Right ventricle myocardium superior (tissue), 1 donor: ENCODE measurements around the gene SLC25A5. TPM values are rescaled to one million over a fixed set of nuclear protein-coding genes. Genes with fewer than 3 reads are reported as not detected.
"Not testable (repeated sequence)": the region's sequence is repeated elsewhere in the genome, so short reads cannot be mapped to it uniquely, and the experiment has no call there.

Source experiments
- ATAC-seq: fragments of 200-7000 bp; cut with Tn5 transposase; one replicate; pipeline ENCODE4 v1.9.1; 2020; ENCODE audit warnings: mild to moderate bottlenecking; ENCODE audit not compliant: poor library complexity
- DNase-seq: peaks from one replicate; pipeline ENCODE4 v3.0.0-alpha.2; 2020
- intact Hi-C: fragments of 100-400 bp; cut with DNase I; formaldehyde crosslinking; loops from one replicate; pipeline ENCODE4 v1.11.2; 2022
- total RNA-seq: library from RNA; stranded (reverse); fragmentation: NEBNext Ultra II Directional; extraction: Animal tissue kit (Norgen Biotek cat#: 25700); gene quantifications from one replicate; pipeline ENCODE4 v1.2.1, GENCODE V29; 2021
- donor health status: DM: no; HTN: yes; CAD: no; lungs with severe emphysema.

Gene SLC25A5
- total RNA-seq, 1 donor from 2014 or later = 143 TPM

GRCh38 chrX:119500061-119500800, 32.0 kb downstream of the SLC25A5 start:
- ATAC-seq (no peak), DNase-seq (no peak)
- intact Hi-C loops = no loop called here

DNA sequence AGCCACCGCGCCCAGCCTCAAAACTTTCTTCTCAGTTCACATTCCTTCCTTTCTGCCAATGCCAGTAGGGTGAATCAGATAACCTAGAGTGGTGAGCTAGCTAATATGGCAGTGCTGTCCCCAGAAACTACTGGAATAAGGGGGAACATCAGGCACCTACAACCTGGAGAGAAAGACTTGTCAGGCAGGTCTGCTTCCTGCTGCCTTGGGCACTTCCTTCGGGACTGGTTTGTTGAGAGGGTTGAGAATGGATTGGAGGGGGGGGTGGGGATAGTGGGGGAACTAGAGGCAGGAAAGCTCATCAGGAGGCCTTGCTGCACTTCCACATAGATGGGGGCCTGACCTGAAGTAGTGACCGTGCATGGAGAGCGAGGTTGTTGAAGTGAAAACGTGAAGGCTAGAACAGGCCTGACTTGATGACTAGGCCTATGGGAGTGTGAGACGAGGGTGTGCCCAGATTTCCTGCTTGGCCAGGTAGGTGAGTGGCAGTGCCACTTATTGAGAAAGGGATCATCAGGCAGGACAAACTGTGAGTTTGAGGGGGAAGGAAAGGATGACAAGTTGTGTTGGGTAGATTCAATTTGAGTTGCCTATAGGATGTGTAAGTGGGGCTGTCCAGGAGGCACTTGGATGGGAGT, 33.4 kb downstream of the SLC25A5 start:
- ATAC-seq (no peak), DNase-seq (no peak)
- intact Hi-C loops = no loop called here

DNA sequence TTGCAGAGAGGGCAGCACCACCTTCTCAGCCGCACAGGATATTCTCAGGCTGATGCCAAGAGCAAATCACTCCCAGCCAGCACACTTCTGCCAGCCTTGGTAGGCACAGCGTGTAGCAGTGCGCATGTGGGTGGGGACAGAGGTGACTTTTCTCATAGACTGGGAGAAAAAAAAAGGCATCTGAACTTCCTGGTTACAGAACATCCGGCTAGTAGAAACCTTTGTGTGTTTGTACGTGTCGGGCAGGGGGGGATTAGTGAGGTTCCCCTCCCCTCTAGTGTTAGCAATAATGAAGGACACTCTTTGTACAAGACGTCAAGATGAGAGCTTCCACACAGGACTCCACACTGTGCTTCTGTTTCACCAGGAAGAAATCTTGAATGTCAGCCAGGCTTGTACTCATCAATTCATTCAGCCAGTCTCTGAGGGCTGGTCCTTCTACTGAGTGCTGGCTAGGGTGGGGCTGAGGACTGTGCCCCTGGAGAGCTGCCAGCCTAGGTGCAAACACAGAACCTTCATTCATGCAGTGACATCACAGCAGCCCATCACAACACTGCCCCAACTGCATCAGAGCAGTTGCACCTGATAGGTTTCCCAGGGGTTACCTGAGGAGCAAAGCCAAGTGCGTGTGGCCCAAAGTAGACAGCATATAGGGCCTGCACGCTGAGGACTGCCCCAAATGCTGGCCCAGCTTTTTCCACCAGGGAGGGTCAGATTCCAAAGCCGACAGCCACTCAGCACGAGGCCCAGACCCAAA, 34.7 kb downstream of the SLC25A5 start:
- intact Hi-C loops = no loop called here
- DNase-seq (no peak), ATAC-seq (no peak)

GRCh38 chrX:119503484-119503861, 35.2 kb downstream of the SLC25A5 start:
- intact Hi-C loops = no loop called here
- DNase-seq = no peak
- no peak for ATAC-seq

DNA sequence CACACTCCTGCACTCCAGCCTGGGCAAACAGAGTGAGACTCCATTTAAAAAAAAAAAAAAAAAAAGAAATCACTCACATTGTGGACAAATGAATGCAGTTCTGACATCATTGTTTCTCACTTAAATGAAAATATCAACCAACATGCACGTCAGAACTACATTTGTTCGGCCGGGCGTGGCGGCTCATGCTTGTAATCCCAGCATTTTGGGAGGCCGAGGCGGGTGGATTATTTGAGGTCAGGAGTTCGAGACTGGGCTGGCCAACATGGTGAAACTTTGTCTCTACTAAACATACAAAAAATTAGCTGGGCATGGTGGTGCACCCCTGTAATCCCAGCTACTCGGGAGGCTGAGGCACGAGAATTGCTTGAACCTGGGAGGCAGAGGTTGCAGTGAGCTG, 36.9 kb downstream of the SLC25A5 start:
- intact Hi-C loops, ATAC-seq: not testable (repeated sequence)

DNA sequence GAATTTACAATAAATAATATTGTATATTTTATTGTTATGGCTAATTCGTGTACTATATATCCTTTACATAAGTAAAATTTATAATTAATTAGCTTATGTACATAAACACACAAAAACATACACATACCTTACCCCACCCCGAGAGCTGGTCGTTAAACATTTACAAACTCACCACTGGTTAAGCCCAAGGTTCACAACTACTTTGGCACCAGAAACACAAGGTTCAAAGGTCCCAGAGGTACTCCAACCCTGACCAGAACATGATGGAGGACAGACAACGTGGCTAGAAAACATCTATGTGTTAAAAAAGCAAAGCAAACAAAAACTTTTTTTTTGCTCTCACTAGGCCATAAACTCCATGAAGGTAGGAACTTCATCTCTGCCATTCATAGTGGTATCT, 37.7 kb downstream of the SLC25A5 start:
- ATAC-seq (no peak), DNase-seq (no peak)
- intact Hi-C loops = no loop called here

More for the DNA sequence above, 36.9 kb downstream of the SLC25A5 start:
- DNase-seq = not testable (repeated sequence)

DNA sequence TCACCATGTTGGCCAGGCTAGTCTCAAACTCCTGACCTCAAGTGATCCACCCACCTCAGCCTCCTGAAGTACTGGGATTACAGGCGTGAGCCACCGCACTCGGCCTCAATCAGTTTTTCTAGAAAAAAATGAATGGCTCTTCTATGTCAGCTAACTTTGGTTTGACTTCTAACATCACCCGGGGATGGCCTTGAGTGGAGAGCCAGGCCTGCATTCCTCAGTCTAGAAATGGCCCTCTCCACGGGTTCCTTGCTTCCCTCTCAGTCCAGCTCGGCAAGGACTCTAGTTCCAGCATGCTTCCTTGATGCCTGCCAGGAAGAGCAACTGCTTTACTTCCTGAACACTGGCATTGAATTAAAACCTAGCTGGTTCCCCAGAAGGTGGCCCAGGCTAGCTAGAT, 39.0 kb downstream of the SLC25A5 start:
- ATAC-seq (no peak), DNase-seq (no peak)
- intact Hi-C loops = no loop called here

- peak; percentile 55 for DNase-seq
- intact Hi-C loops = loop anchor here (10.0 kb wide), 1 partner anchor 213 kb away; no protein-coding TSS in a partner anchor
- peak; percentile 95 for ATAC-seq
Observed at GRCh38 chrX:119512146-119512800, 44.0 kb downstream of the SLC25A5 start.

- peak; percentile 82 for ATAC-seq
- no peak for DNase-seq
- intact Hi-C loops = loop anchor here (10.0 kb wide), 1 partner anchor 209 kb away; no protein-coding TSS in a partner anchor
Observed at GRCh38 chrX:119516157-119516702, 48.0 kb downstream of the SLC25A5 start.

GRCh38 chrX:119518371-119518770, 50.1 kb downstream of the SLC25A5 start:
- no peak for ATAC-seq
- DNase-seq = no peak
- intact Hi-C loops = loop anchor here (10.0 kb wide), 1 partner anchor 206 kb away; no protein-coding TSS in a partner anchor

Other genes with a start within 250 kb of the SLC25A5 start
- gene PGRMC1, start 232.2 kb upstream of the SLC25A5 start, total RNA-seq = 15.0 TPM
- 2.1 TPM for gene SLC25A43, start 69.1 kb upstream of the SLC25A5 start, total RNA-seq
- gene STEEP1, start 97.0 kb downstream of the SLC25A5 start, total RNA-seq = 12.7 TPM
- gene UBE2A, start 106.1 kb downstream of the SLC25A5 start, total RNA-seq = 58.5 TPM
- gene NKRF, start 138.0 kb downstream of the SLC25A5 start, total RNA-seq = 4.6 TPM
- 6.6 TPM for gene SEPTIN6, start 224.7 kb downstream of the SLC25A5 start, total RNA-seq